Measurements from ENCODE around the gene ANK3. TPM values are rescaled to one million over a fixed set of nuclear protein-coding genes. Genes with fewer than 3 reads are reported as not detected.

ANK3 gene
- total RNA-seq, 1 experiment from 2014 or later: 1.7 TPM

DNA sequence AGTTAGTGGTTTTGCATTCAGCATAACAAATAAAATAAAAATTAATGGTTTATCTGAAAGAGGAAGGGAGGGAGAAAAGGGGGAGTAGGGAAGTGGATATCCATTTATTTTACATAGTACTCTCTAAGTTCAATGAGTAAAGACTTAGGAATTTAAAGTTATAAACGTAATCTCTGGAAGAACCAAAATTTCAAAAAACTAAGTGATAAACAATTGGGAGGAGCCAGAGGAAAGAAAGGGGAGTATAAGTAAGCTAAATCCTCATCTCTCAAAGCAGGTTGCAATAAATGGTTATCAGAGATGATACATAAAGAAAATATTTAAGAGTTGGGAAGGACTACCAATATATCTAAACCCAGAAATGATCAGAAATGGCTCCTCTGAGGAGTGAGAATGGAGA lies 46.4 kb downstream of the ANK3 start:
- no peak for DNase-seq (ENCODE audit: low read depth)

DNA sequence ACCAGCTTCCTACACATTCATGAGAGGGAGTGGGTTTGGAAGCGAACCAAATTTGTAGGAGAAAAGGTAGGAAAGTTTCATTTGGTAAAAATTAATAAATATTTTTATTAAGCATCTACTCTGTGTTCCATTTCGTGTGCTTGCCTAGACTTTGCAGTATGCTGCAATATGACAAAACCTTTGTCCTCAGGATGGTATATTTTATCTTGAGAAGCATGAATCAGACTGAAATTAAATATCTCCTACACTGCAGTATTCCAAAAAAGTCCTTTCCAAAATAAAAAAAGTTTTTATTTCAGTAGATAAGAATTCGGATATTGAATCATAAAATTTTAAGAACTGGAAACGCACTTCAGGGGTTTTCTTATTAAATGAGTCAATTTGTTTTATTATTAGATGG lies 47.7 kb downstream of the ANK3 start:
- no peak for DNase-seq (ENCODE audit: low read depth)

DNA sequence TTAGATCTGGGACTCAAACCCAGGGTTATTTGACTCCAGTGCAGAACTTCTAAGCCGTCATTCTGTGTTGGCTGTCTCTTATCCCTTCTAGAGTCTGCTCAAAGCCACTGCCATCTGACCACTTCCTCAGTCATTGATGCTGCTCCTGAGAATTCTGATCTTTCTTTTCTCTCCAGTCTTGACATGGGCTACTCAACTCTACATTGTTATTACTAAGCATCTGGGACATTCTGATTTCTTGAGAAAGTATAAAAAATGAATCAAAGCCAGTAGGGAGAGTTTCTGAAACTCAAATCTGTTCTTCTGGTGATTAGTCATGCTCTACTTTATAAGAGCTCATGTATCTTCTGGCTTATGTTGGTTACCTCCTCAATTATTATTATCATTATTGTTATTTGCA lies 48.7 kb downstream of the ANK3 start:
- no peak for DNase-seq (ENCODE audit: low read depth)

DNA sequence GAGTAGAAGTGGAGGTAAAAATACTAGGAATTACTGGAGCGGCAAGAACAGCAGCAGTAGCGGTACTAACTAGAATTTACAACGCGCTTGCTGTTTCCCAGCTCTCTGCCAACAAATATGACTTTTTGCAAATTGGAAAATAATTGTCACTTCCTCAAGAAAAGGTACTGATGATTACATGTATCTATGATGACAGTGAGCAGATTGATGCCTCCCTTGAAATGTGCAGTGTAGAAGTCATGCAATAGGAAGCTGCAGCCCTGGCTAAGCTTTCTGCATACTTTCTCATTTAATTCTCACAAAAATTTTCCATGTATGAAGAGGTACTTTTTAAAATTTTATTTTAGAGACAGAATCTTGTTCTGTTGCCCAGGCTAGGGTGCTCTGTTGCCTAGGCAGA lies 49.9 kb downstream of the ANK3 start:
- no peak for DNase-seq (ENCODE audit: low read depth)

DNA sequence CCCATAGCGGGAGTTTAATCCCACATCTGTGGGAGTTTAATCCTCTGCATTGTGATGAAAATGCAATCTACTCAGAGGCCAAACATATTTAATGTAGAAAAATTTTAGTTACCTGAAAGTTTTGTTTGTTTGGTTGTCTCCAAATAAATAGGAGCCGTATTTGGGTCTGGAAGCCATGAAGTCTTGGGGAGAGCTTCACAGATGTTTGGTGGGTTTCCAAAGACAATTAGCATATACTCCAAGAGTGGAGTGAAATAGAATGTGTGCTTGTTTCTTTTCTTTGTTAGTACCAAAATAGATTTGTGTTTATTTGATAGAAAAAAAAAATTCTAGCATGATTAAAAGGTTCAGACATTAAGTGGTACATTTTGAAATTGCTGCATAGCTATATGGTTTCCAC lies 50.9 kb downstream of the ANK3 start:
- DNase-seq (ENCODE audit: low read depth): no peak

DNA sequence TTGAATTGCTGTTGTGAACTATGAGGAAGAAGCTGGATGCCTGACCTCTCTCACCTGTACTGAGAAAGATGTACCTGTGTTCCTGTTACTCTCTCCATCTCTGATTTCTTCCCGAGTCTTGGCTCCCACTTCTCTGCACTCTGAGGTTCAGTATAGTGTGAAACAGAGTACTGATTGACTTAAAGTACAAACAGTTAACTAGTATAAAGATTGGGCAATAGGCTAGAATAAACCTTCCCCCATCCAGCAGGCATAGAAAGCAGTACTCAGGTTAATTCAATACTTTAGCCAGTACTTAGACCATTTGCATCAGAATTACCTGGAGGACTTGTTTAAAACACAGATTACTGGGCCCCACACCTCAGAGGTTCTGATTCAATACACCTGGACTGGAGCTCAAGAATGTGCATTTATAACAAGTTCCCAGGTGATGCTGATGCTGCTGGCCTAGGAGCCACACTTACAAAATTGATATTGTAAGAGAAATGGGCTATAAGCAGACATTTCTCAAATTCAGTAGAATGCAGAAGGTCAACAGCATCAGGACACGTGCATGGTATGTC lies 51.6 kb downstream of the ANK3 start:
- no peak for DNase-seq (ENCODE audit: low read depth)

DNA sequence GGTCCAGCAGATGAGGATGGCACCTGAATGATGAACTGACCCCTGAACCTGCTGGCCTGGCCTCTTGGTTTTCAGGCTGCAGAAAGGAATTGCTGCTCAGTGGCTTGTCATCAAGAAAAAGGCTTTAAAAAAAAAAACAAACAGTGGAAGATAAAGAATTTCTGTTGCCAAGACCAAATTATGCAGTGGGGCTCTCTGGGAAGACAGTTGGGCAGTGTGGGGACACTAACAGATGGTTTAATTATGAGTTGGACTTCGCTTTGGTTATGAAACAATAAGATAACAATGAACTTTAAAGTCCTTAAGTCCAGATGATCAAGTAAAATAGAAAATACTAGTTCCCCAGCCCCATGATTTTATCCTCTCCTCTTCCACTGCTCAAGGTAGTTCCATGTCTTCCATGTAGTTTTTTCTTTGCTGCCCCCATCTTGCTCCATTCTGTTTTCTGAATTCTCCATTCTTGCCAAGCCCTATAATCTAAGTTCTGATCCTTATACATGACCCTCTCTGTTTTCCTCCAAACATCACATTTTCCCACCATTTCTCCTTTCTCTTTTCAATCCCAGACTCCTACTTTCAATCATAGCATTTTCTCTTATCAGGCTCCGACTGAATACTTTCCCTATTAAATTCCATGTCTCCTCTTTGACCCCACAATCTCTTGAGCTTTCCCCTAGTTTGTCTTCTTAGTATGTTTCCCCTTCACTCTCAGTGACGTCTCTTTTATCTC lies 52.6 kb downstream of the ANK3 start:
- DNase-seq (ENCODE audit: low read depth): no peak

DNA sequence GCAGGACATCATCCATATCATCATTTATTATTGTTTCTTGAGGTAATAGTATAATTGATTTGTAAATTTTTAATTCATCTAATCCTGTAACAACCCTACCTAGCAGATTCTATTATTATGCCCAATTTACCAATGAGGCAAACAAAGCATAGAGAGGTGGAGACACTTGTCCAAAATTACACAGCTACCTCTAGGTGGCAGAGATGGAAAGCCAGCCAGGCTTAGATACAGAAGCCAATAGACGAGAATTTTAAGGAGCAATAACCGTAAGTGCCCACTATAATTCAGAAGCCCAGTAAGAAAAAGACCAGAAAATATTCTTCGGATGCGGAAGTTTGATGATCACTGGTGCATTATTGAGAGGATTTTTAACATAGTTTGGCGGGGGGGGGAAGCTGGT lies 54.0 kb downstream of the ANK3 start:
- peak; percentile 24 for DNase-seq (ENCODE audit: low read depth)

DNA sequence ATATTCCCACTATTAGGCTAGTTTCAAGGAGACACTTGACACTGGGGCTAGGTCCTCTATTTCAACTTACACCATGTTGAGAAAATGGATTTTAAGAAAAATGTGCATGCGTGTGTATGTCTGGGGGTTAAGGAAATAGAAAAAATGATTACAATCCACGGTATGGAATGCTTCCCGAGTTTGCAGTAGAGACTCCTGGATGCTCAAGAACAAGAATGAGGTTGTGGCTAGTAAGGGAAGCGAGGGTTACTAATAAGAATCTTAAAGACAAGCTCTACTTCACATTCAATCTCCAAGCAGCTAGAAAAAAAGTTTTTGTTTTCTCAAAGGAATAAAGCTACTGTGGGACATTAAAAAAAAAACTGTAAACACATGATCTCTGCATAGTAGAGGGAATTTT lies 54.7 kb downstream of the ANK3 start:
- no peak for DNase-seq (ENCODE audit: low read depth)

DNA sequence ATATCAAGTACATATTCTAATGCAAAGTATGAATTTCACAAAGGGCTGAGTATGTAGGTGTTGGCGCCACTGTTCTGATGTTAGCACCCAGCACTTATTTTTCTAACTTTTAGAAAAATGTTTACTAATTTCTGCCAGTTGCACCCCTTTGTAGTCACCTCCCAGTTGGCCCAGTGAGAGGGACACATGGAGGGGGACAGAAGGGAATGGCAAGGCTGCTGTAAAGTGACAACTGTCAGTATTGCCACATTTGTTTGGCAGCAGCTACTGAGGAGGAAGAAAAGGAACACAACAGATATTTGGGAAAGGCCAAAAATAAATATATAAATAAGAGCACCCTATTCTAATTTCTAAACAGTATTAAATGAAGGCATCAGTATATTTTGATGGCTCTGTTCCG lies 57.3 kb downstream of the ANK3 start:
- DNase-seq (ENCODE audit: low read depth): no peak

DNA sequence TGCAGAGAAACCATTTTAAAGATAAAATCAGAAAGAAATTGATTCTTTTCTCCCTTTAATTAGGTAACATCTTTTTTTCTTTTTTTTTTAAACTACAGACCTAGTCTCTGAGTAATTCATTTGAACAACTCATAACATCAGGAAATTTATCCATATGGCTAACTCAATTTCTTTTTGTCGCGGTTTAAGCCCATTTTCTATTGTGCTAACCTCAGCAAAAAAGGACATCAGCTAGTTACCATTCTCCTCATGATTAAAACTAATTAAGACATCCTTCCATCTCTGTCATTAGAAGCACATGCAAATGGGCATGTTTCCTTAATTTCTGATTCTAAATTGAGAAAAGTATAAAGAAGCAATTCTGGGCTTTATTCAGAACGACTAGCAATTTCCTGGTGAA lies 57.8 kb downstream of the ANK3 start:
- DNase-seq (ENCODE audit: low read depth): no peak

DNA sequence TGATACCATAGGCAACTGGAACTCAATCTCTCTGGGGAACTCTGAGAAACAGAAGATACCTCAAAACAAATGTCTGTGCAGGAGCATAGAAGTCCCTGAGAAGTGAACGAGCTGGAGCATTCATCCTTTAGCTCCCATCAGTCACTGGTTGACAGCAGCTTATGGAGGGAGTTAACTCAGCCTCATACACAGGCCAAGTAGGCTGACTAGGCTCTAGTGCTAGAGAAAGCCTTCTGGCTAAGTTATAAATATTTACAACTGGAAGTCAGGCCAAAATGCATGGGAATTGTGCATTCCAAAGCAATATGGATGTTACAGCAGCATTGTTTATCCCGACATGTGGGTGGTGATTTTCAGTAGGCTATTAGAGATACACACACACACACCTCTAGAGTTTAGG lies 66.5 kb downstream of the ANK3 start:
- no peak for DNase-seq (ENCODE audit: low read depth)

DNA sequence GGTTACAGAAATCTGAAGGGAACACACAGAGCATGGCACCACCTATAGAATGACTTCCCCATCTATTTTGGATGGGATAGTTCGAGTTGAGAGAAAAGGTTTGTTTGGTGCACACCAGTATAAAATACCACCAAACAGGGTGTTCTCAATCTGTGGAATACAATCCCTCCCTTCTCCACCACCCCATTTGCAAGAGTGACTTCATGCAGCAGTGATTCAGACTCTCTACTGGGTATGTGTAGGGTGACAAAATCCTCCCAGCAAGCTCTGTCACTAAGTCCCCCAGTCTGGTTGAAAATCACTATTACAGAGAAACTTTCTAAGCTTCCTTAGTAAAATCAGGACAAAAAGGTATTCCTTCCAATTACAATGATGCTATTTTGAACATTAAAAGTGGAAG lies 69.0 kb downstream of the ANK3 start:
- no peak for DNase-seq (ENCODE audit: low read depth)

DNA sequence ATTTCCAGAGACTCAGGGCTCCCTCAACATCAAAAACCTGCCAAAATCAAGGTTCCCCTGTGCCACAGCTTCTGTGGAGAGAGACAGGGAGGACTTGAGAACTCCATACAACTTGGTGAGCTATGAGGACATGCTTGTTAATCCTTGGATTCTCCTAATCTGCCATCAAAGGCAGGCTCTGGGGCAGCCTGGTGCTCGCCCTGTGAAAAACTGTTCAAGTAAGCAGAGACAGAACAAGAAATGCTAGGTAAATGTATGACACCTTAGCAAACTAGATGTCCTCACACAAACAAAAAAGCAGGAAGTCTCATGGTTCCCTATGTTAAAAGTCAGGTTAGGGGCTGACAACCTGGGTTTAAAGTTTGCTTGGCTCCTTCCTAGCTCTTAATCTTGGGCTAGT lies 73.6 kb downstream of the ANK3 start:
- no peak for DNase-seq (ENCODE audit: low read depth)

DNA sequence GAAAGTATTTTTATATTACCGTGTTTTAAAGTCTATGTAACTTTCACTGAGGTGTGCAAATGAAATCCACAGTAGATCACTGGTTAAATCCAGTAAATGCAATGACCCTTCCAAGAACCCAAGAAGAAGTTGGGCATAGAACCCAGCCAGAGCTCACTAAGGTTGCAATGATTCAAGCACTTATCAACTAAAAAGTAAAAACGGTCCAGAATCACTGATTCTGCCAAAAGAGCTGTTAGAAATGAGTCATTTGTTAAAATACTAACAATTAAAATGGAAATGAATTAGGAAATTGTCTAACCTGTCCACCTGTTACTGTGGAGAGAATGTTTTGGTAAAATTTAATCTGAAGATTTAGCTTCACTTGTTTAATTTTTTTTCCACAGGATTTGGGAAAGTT lies 74.4 kb downstream of the ANK3 start:
- DNase-seq (ENCODE audit: low read depth): no peak

DNA sequence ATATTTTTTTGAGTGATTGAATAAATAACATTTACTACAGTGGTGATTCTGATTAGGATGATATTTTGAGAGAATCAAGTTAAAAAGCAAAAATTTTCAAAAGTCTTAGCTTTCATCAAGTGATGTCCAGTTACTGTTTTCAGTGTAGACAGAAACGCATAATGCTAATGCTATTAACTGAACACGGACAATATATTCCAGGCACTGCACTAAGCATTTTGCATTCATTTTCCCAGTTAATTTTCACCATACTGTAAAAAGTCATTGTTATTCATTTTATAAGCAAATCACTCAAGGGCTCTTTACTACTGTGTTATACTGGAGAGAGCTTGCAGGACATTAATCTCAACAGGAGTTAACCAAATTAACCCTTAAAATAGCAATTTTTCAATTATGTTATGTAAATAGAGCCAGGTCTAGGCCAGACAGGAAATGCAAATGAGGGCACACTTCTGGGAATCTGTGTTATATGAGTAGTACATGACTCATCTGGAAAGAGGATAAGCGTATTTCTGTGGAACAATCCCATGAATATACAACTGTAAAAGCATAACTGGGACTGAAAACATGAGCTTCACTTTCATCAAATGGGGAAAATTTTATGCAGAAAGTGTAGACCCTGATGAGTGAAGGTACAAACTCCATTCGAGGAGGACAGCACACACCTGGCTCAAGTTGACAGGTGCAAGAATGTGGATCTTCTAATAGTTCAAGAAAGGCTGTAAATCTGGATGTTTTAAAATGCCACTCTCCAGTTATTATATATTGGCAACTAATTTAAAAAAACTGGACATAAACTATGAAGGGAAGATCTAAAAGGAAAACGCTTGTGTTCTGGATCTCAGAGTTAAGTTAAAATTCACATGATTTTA lies 75.4 kb downstream of the ANK3 start:
- DNase-seq (ENCODE audit: low read depth): peak; percentile 58

DNA sequence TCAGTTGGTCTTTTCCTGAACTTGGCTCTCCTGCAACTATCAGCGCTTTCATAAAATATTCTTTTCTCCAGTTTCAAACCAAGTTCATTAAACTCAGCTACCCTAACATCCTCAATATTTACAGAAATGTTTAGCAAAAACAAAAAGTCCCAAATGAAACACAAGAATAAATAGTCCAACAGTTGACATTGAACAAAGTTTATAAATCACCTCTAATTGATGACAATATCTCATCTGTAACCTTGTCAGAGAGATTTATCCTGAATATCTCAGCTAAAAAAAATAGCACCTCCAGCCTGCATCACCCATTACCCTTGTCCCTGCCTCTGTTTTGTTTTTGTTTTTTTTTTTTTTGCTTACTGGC lies 76.1 kb downstream of the ANK3 start:
- no peak for DNase-seq (ENCODE audit: low read depth)

DNA sequence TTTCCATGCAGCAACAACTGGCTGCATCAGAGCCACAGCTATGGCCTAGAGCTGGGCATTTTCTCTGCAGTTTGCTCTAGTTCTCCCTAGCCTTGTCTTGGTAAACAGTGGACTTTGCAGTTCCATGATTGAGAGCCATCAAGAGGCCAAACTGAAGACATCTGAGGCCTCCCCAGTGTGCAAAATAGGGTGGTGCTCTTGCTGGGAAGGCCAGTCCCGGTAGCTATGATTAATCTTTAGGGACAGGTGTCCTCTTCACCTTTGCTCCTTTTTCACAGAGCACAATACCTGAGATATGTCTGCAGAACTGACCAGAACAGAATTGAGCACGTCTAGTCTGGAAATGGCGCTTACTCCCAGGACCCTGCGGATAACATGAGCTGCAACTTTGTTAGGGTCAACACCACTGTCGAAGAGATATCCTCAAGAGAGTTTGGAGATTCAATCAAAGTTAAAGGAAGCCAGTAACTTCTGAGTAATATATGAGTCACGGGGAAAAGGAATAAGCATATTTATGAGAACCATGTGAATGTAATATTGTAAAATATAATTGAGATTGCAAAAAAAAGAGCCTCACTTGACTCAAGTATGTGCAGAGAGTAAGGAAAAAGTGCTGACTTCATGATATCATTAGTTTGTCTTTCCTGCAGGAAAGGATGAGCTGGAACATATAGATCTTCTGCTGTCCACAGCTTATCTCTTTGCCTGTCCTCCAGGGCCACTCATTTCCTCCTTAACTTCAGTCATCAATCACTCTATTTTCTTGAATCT lies 76.7 kb downstream of the ANK3 start:
- DNase-seq (ENCODE audit: low read depth): peak; percentile 25

DNA sequence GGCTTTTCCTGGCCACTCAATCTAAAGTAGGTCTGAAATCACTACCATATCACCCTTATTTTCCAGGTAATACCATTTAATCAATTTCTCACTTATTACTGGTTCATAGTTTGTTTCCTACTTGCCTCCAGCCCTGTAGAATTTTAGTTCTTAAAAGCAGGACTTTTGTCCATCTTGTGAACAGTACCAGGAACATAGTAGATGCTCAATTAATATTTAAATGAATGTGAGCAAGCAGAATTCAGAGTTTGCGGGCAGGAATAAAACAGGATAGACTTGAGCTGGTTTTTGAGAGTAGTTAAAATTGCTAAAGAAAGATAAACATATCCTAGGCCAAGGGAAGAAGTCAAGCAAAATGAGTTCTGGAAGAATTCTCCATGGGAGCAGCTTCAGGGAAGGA lies 77.9 kb downstream of the ANK3 start:
- DNase-seq (ENCODE audit: low read depth): no peak

DNA sequence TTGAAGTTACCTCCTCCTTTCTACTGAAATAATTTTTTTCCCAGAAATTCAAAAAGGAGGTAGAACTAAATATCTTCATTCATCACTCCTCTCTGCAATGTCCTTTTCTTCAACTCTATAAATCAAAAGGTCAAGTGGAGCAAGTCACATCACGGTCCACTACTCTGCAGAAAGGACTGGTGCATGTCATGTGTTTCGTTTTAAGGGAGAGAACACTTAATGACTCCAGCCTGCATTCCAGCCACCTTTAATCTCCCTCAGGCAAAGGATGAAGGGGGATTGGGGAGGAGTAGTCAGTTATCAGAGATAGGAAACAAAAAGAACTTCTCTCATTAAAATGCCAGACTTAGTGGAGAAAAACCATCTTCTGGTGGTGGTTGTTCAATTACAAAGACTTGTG lies 78.9 kb downstream of the ANK3 start:
- DNase-seq (ENCODE audit: low read depth): no peak

DNA sequence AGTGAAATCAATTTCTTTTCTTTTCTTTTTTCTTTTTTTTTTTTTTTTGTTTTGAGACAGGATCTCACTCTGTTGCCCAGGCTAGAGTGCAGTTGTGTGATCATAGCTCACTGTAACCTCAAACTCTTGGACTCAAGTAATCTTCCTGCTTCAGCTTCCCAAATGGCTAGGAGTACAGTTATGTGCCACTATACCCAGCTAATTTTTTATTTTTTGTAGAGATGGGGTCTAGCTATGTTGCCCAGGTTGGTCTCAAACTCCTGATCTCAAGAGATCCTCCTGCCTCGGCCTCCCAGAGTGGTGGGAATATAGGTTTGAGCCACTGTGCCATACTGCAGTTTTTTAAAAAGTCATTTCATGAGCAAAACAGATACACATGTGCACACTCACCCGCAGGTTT lies 79.8 kb downstream of the ANK3 start:
- DNase-seq (ENCODE audit: low read depth): no peak

DNA sequence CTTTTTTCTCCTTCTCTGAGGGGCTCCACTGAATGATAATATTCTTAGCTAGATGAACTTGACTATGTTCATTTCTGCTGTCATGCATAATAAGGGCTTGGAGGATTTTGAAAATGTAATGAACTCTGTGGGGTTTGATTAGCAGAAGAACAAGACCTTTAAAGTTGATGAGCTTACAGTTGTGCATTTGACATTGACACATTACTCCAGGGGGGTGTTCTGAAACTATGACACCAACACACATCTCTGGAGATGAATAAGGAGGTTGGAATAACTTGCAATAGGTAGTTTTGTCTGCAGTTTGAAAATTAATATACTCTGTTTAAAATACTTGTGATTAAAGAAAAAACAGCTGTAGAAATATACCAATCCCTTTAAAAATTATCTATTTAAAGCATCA lies 80.3 kb downstream of the ANK3 start:
- no peak for DNase-seq (ENCODE audit: low read depth)
